Heart right ventricle (tissue), 16 donors: ENCODE data around the gene ZNF331. TPM values are rescaled to one million over a fixed set of nuclear protein-coding genes. Genes with fewer than 3 reads are reported as not detected.
"Not testable (repeated sequence)": the region's sequence is repeated elsewhere in the genome, so short reads cannot be mapped to it uniquely, and the experiment has no call there.

Experiments used
- ATAC-seq, 8 donors: fragments of 200-7000 bp; cut with Tn5 transposase; one replicate each; pipeline ENCODE4 v1.9.1; 2020; ENCODE audit warnings: mild to moderate bottlenecking in 8 of 8, moderate library complexity in 8 of 8, moderate number of reproducible peaks in 1 of 8
- DNase-seq, 2 donors: peaks; one replicate each; pipeline ENCODE4 v3.0.0-alpha.2; 2020
- H3K27ac ChIP-seq, 10 donors: fragments of 200-600 bp; sonication (generic) in 2 of 10; one replicate each; pipeline versions ENCODE4 v1.5.0 to v1.8.0; 2020 to 2022; ENCODE audit warnings: mild to moderate bottlenecking in 3 of 10
- H3K27me3 ChIP-seq, 7 donors: fragments of 200-600 bp; one replicate each; pipeline ENCODE4 v1.8.0; 2021 to 2022; ENCODE audit warnings: mild to moderate bottlenecking in 2 of 7
- H3K36me3 ChIP-seq, 9 donors: fragments of 200-600 bp; sonication (generic) in 1 of 9; one replicate each; pipeline versions ENCODE4 v1.5.0 to v1.8.0; 2020 to 2022; ENCODE audit warnings: mild to moderate bottlenecking in 2 of 9
- H3K4me1 ChIP-seq, 9 donors: fragments of 200-600 bp; sonication (generic) in 1 of 9; one replicate each; pipeline versions ENCODE4 v1.5.0 to v1.8.0; 2020 to 2022; ENCODE audit warnings: mild to moderate bottlenecking in 4 of 9
- H3K4me3 ChIP-seq, 10 donors: fragments of 200-600 bp; sonication (generic) in 2 of 10; one replicate each; pipeline versions ENCODE4 v1.5.0 to v1.8.0; 2020 to 2022; ENCODE audit warnings: mild to moderate bottlenecking in 7 of 10, moderate library complexity in 2 of 10
- H3K9me3 ChIP-seq, 11 donors: fragments of 200-600 bp in 10 of 11; sonication (generic) in 2 of 11; one replicate each; pipeline versions ENCODE4 v1.5.0 to v1.8.0; 2013 to 2022; ENCODE audit warnings: mild to moderate bottlenecking in 2 of 11, control low read depth in 1 of 11, moderate library complexity in 1 of 11
- CTCF ChIP-seq, 9 donors: fragments of 200-600 bp; sonication (generic) in 2 of 9; IDR thresholded peaks; one replicate each; pipeline versions ENCODE4 v1.5.0 to v1.8.0; 2021 to 2022; ENCODE audit warnings: antibody characterized with exemption in 9 of 9, mild to moderate bottlenecking in 5 of 9, moderate library complexity in 1 of 9
- WGBS, 2 donors: extraction: QIAGEN DNeasy Blood & Tissue Kit; methylation state at CpG; one replicate each; pipeline ENCODE4 v1.1.7; 2013; ENCODE audit warnings: inconsistent platforms in 1 of 2; 5-methylcytosine and 5-hydroxymethylcytosine counted together
- intact Hi-C, 10 donors: fragments of 100-400 bp; cut with DNase I; formaldehyde crosslinking; loops; one replicate each; pipeline versions ENCODE4 v1.11.1 to v1.14.2; 2022
- polyA plus RNA-seq, 2 donors: library from polyadenylated mRNA; stranded (reverse); fragments of 200-250 nt; gene quantifications; one replicate each; pipeline ENCODE4 v1.2.3, GENCODE V29; 2013
- total RNA-seq, 10 donors: library from RNA; stranded (reverse); fragmentation: NEBNext Ultra II Directional in 3 of 10; extraction: Animal tissue kit (Norgen Biotek cat#: 25700) in 3 of 10; gene quantifications; one replicate each; pipeline versions ENCODE4 v1.2.1 to v1.2.4, GENCODE V29; 2021 to 2023
- donor health status: Arrhythmogenic right ventricular cardiomyopathy.
- donor health status: ischemic (EF 13 %, LVEDD 7.1; RV severe dilation, severe dysfunction).
- donor health status: healthy with polysubstance abuse.
- donor health status: DM: no; HTN: yes; CAD: no.
- donor health status: DM: no; HTN: no; CAD: no.
- donor health status: ischemic (EF 25% LVEDD 6.9; RV normal size, moderate dysfunction).
- donor health status: ischemic (EF 25% LVEDD 5.7; RV mildly dilated, moderate dysfunction).
- donor health status: healthy.
- donor health status: DM: yes; HTN: yes; CAD: no.
- donor health status: Ischemic cardiomyopathy.
- donor health status: ischemic (EF 35%, LVEDD 5.7; RV mildly dilated, moderate dysfunction).
- donor health status: nonischemic (EF 11% LVEDD 7.7; RV severe dilation, severe dysfunction).
- donor health status: DM: yes; HTN: yes; CAD: no.
- donor health status: PGD.
- donor health status: ischemic (EF 29% LVEDD 5.4; RV normal size, mild dysfunction).
- donor health status: nonischemic (EF 23%, LVEDD 6.1; RV moderate dilation, normal function).

The ZNF331 gene
- total and polyA plus RNA-seq, 12 donors: 5.1 to 21.9 (median 14.4) TPM

GRCh38 chr19:53503671-53504364 lies 34.1 kb upstream of the ZNF331 start:
- H3K4me3 ChIP-seq: peak overlapping the region in 4 of 10 donors; percentile 15 to 51 (median 34)
- TF ChIP-seq CTCF (IDR thresholded peaks at IDR 0.05): peak in 2 of 9 donors; percentile 14 to 33
- not testable (repeated sequence) for H3K4me1 ChIP-seq, H3K36me3 ChIP-seq, DNase-seq, H3K9me3 ChIP-seq
- WGBS, 2 donors: 2 to 7% methylated on average over 7 to 10 of the region's 14 CpGs
- peaks cover 0 to 28% (median 7%) of the 10 kb centered on the region in 7 donors for H3K27me3 ChIP-seq
- ATAC-seq: peak; percentile 72 to 88 (median 82)
- peak overlapping the region in 2 of 10 donors; percentile 3 to 70 for H3K27ac ChIP-seq
- intact Hi-C loops: loop anchor here in 4 of 10 donors (10.0 kb wide), 5 partner anchors 69 to 299 kb away; partner anchors contain the start of gene ZNF761 (in 1 of the 4)

DNA sequence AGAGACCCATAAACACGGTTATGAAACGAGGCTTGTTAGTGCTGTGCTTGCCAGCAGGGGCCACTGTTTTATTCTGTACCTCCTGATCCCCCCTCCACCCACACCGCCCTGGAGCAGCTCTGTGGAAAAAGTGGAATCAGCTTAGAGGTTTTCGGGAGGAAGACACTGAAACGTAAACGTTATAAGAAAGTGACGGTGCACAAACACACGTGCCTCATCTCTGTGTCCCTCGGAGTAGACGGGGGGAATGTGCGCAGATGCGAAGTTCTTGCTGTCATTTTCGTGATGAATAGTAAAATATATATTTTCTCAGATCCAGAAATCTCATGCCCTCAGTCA lies 33.6 kb upstream of the ZNF331 start:
- TF ChIP-seq CTCF (IDR thresholded peaks at IDR 0.05): peak in 5 of 9 donors; percentile 14 to 39 (median 31)
- Histone ChIP-seq H3K27ac (peak overlapping the region in 2 of 10 donors; percentile 3 to 70), H3K27me3 (peaks cover 0 to 30% (median 7%) of the 10 kb centered on the region in 7 donors), H3K4me3 (peak overlapping the region in 8 of 10 donors; percentile 8 to 51 (median 40))
- ATAC-seq: peak in 7 of 8 donors; percentile 50 to 93 (median 85)
- intact Hi-C loops: loop anchor here in 4 of 10 donors (10.0 kb wide), 5 partner anchors 70 to 300 kb away; partner anchors contain the start of gene ZNF761 (in 1 of the 4)
- H3K9me3 ChIP-seq, H3K36me3 ChIP-seq, DNase-seq, H3K4me1 ChIP-seq: not testable (repeated sequence)
- 14 to 15% methylated on average over 12 to 13 of the region's 13 CpGs for WGBS, 2 donors

GRCh38 chr19:53504885-53505284 lies 33.1 kb upstream of the ZNF331 start:
- WGBS, 2 donors: 32 to 46% methylated on average over 7 of the region's 7 CpGs
- peaks cover 0 to 8% (median 7%) of the 10 kb centered on the region in 9 donors for H3K4me1 ChIP-seq
- DNase-seq: no peak
- ATAC-seq: peak in 2 of 8 donors; percentile 24 to 45
- peaks cover 0 to 27% (median 7%) of the 10 kb centered on the region in 7 donors for H3K27me3 ChIP-seq
- H3K9me3 ChIP-seq: no peaks in the 10 kb centered on the region
- intact Hi-C loops: loop anchor here in 5 of 10 donors (5.0 to 10.0 kb wide), 6 partner anchors 70 to 300 kb away; partner anchors contain the start of gene ZNF761 (in 2 of the 5)
- TF ChIP-seq CTCF (IDR thresholded peaks at IDR 0.05): no peak
- no peaks in the 10 kb centered on the region for H3K36me3 ChIP-seq
- H3K4me3 ChIP-seq: peak overlapping the region in 8 of 10 donors; percentile 8 to 51 (median 40)
- peak overlapping the region in 2 of 10 donors; percentile 3 to 70 for H3K27ac ChIP-seq

DNA sequence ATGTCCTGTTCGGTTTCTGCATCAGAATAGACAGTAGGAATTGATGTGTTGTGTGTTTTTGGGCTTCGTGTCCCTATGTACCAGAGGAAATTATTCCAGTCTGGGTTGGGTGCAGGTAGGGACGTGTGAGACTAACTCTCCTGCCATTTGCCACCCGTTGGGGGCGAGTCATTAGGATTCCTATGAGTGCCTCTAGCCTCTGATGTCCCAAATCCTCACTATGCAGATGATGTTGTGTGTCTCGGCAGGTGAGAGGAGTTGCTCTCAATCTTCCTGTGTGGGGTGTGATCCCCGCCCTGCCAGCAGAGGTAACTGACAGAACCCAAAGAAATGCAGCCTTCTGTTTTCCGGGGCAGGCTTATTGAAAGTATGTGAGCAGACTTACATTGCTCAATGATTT lies 31.2 kb upstream of the ZNF331 start:
- no peak for ATAC-seq
- H3K27ac ChIP-seq: no peak overlapping the region
- H3K4me3 ChIP-seq: no peak overlapping the region
- H3K4me1 ChIP-seq: peaks cover 0 to 10% (median 7%) of the 10 kb centered on the region in 9 donors
- 63 to 73% methylated on average over 8 of the region's 8 CpGs for WGBS, 2 donors
- intact Hi-C loops: loop anchor here in 5 of 10 donors (5.0 to 10.0 kb wide), 6 partner anchors 72 to 302 kb away; partner anchors contain the start of gene ZNF761 (in 2 of the 5)
- DNase-seq: no peak
- H3K27me3 ChIP-seq: peaks cover 0 to 27% (median 7%) of the 10 kb centered on the region in 7 donors
- no peaks in the 10 kb centered on the region for H3K36me3 ChIP-seq
- no peaks in the 10 kb centered on the region for H3K9me3 ChIP-seq
- TF ChIP-seq CTCF (IDR thresholded peaks at IDR 0.05): no peak
